ENCODE data around the gene ZAP70.

ZAP70 gene

GRCh38 chr2:97717613-97717995 is 4.2 kb downstream of the ZAP70 start:
- no peak for DNase-seq (ENCODE audit: low read depth)

- peak; percentile 60 for DNase-seq (ENCODE audit: low read depth)
These were observed 4.9 kb downstream of the ZAP70 start for GRCh38 chr2:97718051-97718882.

- DNase-seq (ENCODE audit: low read depth): no peak
These were observed 5.6 kb downstream of the ZAP70 start for GRCh38 chr2:97718942-97719341.

GRCh38 chr2:97719362-97720155 is 6.2 kb downstream of the ZAP70 start:
- DNase-seq (ENCODE audit: low read depth): no peak

- DNase-seq (ENCODE audit: low read depth): no peak
These were observed 7.4 kb downstream of the ZAP70 start for GRCh38 chr2:97720746-97721145.

- no peak for DNase-seq (ENCODE audit: low read depth)
These were observed 8.9 kb downstream of the ZAP70 start for GRCh38 chr2:97722227-97722626.

GRCh38 chr2:97723156-97724072 is 10.0 kb downstream of the ZAP70 start:
- DNase-seq (ENCODE audit: low read depth): no peak

GRCh38 chr2:97724073-97724410 is 10.7 kb downstream of the ZAP70 start:
- no peak for DNase-seq (ENCODE audit: low read depth)

GRCh38 chr2:97724501-97724900 is 11.1 kb downstream of the ZAP70 start:
- no peak for DNase-seq (ENCODE audit: low read depth)

- DNase-seq (ENCODE audit: low read depth): no peak
These were observed 11.7 kb downstream of the ZAP70 start for GRCh38 chr2:97724946-97725688.

- no peak for DNase-seq (ENCODE audit: low read depth)
These were observed 13.1 kb downstream of the ZAP70 start for GRCh38 chr2:97726261-97727064.

GRCh38 chr2:97727296-97727695 is 13.9 kb downstream of the ZAP70 start:
- DNase-seq (ENCODE audit: low read depth): no peak

- no peak for DNase-seq (ENCODE audit: low read depth)
These were observed 14.8 kb downstream of the ZAP70 start for GRCh38 chr2:97728091-97728731.

- DNase-seq (ENCODE audit: low read depth): no peak
These were observed 16.9 kb downstream of the ZAP70 start for GRCh38 chr2:97730245-97730644.

GRCh38 chr2:97731274-97732020 is 18.1 kb downstream of the ZAP70 start:
- no peak for DNase-seq (ENCODE audit: low read depth)

GRCh38 chr2:97732436-97733340 is 19.3 kb downstream of the ZAP70 start:
- no peak for DNase-seq (ENCODE audit: low read depth)

- DNase-seq (ENCODE audit: low read depth): no peak
These were observed 20.1 kb downstream of the ZAP70 start for GRCh38 chr2:97733341-97734035.

Data from stimulated activated CD4-positive, alpha-beta T cell treated with anti-CD3 and anti-CD28 coated beads, Interleukin-2, amount 100 ng/mL, for 4 hours (primary cell).